GM19099 (cell line): Measurements from ENCODE around the gene CT55.
"Not testable (repeated sequence)": the region's sequence is repeated elsewhere in the genome, so short reads cannot be mapped to it uniquely, and the experiment has no call there.

Experiments used
- POLR2A ChIP-seq: IDR thresholded peaks from 3 replicates; pipeline ENCODE4 v1.6.1; 2011; ENCODE audit warnings: low read depth; ENCODE audit not compliant: insufficient read length; ENCODE audit errors: extremely low read depth

The CT55 gene, protein sequence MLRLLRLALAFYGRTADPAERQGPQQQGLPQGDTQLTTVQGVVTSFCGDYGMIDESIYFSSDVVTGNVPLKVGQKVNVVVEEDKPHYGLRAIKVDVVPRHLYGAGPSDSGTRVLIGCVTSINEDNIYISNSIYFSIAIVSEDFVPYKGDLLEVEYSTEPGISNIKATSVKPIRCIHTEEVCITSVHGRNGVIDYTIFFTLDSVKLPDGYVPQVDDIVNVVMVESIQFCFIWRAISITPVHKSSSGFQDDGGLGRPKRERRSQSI

GRCh38 chrX:135170877-135171519 is at the start of gene CT55:
Gene CT55, minus strand, starts transcription at chrX:135171398. Its CDS starts 227 bp downstream, at chrX:135171171.
- TF ChIP-seq POLR2A = no peak

DNA sequence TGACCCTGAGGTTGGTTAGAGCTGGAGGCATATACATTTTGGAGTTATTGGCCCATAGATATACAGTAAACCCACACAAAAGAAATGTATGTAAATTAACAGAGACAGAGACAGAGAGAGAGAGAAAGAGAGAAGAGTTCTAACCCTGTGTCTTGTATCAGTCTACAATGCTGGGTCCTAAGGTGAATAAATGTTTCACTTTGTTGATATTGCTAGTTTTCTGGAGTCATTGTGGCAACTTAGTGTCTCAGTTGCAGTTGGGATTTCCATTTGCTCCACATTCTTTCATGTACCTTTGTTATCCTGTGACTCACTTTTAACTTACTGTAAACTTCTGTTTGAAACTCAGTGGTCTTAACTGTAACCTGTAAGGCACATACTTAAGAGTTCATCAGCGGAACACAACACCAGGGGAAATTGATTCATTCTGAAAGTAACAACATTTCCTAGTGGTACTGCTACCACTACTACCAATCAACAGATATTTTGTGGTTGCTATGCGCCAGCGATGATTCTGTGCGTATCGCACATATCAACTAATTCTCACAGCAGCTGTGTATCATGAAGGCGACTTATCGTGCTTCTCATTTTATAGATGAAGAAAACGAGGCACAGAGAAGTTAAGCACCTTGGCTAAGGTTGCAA is 42.1 kb upstream of the CT55 start:
- no peak for TF ChIP-seq POLR2A

DNA sequence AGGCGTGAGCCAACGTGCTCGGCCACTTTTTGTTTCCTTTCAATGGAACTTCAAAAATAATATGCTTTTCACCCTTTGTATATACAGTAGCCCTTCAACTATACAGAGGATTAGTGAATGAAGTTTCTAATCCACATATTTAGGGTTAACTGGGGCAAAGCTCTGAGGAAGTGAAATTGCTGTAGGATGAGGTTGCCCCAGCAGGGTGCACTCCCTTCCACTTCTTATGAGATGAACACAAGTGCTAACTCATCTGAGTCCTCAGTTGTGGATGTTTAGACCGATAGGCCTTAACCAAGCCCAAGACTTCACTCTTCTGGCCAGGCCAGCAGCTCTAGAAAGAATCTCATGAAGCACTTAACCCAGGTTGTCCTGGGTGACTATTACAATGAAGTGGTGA is 29.1 kb upstream of the CT55 start:
- no peak for TF ChIP-seq POLR2A

GRCh38 chrX:135194684-135195083 is 23.5 kb upstream of the CT55 start:
- TF ChIP-seq POLR2A = no peak

DNA sequence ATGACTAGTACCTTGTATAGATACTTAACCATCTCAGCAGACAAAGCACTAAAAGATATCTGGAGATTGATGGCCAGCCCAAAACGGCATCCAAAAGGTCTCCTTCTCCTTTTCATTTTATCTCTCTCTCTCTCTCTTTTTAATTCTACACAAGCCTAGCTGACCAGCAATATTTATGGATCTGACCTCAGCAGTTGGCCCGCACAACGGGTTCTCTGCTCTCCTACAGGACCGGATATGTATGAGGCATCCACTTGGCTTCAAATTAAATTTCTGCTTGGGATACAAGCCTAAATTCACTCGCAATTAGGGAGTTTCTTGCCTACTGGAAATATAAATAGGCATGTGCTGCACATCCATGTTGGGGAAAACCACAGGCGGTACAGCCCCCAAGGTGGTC is 22.5 kb upstream of the CT55 start:
- TF ChIP-seq POLR2A = no peak

- TF ChIP-seq POLR2A = no peak
Measured at GRCh38 chrX:135191838-135192237, 20.6 kb upstream of the CT55 start.

GRCh38 chrX:135185795-135186443 is 14.7 kb upstream of the CT55 start:
- TF ChIP-seq POLR2A = no peak

DNA sequence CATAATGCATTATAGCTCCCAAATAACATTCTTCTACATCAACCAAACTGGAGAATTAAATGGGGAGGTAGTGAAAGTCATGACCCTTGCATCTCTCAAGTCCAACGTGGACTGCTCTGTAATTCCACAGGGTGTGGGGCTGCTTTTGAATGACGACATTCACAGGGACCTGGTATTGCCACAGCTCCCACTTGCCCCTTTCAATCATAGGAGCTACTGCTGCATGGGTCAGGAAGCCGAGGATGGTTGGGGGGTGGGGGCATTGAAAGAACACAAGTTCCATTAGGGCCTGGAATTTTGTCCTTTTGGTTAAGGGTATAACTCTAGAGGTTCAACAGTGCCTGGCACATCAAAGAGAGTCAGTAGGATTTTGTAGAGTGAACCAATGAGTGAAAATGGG is 7.4 kb upstream of the CT55 start:
- no peak for TF ChIP-seq POLR2A

DNA sequence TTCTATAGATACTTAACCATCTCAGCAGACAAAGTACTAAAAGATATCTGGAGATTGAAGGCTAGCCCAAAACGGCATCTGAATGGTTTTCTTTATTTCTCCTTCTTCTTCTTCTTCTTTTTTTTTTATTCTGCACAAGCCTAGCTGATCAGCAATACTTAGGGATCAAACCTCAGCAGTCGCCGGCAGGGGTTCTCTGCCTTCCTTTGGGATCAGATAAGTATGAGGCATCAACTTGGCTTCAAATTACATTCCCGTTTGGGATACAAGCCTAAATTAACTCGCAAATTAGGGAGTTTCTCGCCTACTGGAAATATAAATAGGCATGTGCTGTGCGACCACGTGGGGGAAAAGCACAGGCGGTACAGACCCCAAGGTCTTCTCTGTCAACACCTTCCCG is 730 bp downstream of the CT55 start:
- no peak for TF ChIP-seq POLR2A

- no peak for TF ChIP-seq POLR2A
Measured at GRCh38 chrX:135168486-135168885, 2.7 kb downstream of the CT55 start.

- TF ChIP-seq POLR2A = not testable (repeated sequence)
Measured at GRCh38 chrX:135120056-135120576, 51.1 kb downstream of the CT55 start, which contains the start of gene ETDB. Gene ETDB, minus strand, starts transcription at chrX:135120526. Its CDS starts 1,265 bp downstream, at chrX:135119261.

DNA sequence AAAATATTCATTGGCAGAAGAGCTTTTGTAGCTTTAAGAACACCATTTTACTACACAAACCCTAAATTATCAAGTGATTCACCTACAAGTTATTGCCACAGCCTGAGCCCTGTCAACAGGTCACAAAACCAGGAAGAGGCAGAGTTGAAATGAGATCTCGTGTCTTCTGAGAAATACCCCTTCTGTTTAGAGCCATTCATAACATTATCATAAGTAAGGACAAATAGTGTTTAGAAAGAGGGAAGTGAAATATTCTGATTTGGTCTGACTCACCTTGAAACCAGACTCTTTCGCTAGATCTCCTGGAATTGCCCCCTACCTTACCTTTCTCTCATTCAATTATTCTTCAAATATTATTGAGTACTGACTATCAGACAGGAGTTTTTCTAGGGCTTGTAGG is 56.8 kb downstream of the CT55 start:
- no peak for TF ChIP-seq POLR2A

DNA sequence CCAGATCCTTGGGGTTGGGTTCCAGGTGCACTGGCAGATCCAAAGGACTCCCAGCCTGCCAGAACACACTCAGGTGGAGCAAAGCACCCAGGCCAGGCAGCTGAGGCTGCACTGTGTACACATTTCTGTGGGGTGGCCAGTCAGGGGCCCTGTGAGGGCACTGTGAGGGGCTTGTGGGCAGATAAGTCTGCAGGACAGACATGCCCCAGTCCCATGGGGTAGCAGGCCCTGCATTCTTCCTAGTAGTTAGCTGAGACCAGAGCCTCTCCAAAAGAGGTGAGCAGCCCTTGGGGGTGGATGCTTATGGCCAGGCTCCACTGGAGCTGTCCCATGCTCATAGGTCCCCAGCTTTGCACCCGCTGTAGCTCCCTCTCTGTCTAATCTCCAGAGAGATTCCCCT is 58.5 kb downstream of the CT55 start:
- TF ChIP-seq POLR2A = no peak

- TF ChIP-seq POLR2A = no peak
Measured at GRCh38 chrX:135112096-135112729, 59.0 kb downstream of the CT55 start.

GRCh38 chrX:135109554-135109953 is 61.6 kb downstream of the CT55 start:
- no peak for TF ChIP-seq POLR2A
